Esophagus mucosa (tissue), 1 donor: ENCODE data around the gene ECM2. TPM values are rescaled to one million over a fixed set of nuclear protein-coding genes. Genes with fewer than 3 reads are reported as not detected.

Experiments
- ATAC-seq: fragments of 200-7000 bp; cut with Tn5 transposase; one replicate; pipeline ENCODE4 v1.9.1; 2020
- total RNA-seq: library from RNA; stranded (reverse); gene quantifications from one replicate; pipeline ENCODE4 v1.2.4, GENCODE V29; 2023
- donor health status: DM: yes; HTN: yes; CAD: no.

Gene ECM2
- total RNA-seq, 1 donor from 2014 or later = 0.56 TPM

- no peak for ATAC-seq
Observed at GRCh38 chr9:92463387-92463786, 72.4 kb downstream of the ECM2 start.

- ATAC-seq = no peak
Observed at GRCh38 chr9:92457576-92457975, 78.2 kb downstream of the ECM2 start.

- ATAC-seq = no peak
Observed at GRCh38 chr9:92455217-92455616, 80.6 kb downstream of the ECM2 start.

- ATAC-seq = no peak
Observed at GRCh38 chr9:92446536-92446935, 89.3 kb downstream of the ECM2 start.

Other genes with a start within 250 kb of the ECM2 start
- gene IARS1, start 242.3 kb downstream of the ECM2 start, total RNA-seq = 95.2 TPM
- gene NOL8, start 210.6 kb downstream of the ECM2 start, total RNA-seq = 20.8 TPM
- gene CENPP, start 210.0 kb downstream of the ECM2 start, total RNA-seq = 8.2 TPM
- gene OGN, start 131.4 kb downstream of the ECM2 start, total RNA-seq = 0.68 TPM
- gene OMD, start 111.5 kb downstream of the ECM2 start, total RNA-seq = 0.40 TPM
- gene ASPN, start 53.5 kb downstream of the ECM2 start, total RNA-seq = 0.36 TPM
- gene IPPK, start 134.1 kb upstream of the ECM2 start, total RNA-seq = 37.6 TPM
- gene BICD2, start 228.8 kb upstream of the ECM2 start, total RNA-seq = 63.7 TPM